Epithelial cell of proximal tubule (primary cell): Measurements from ENCODE around the gene GTF3C1. TPM values are rescaled to one million over a fixed set of nuclear protein-coding genes. Genes with fewer than 3 reads are reported as not detected.
A peak's percentile ranks its signal among the peaks of the same experiment; 100 is the strongest.
"Not testable (repeated sequence)": the region's sequence is repeated elsewhere in the genome, so short reads cannot be mapped to it uniquely, and the experiment has no call there.

Experiments
- DNase-seq: peaks from one replicate; pipeline ENCODE4 v3.0.0-alpha.2; 2011; ENCODE audit warnings: low read depth
- H3K4me3 ChIP-seq: 2 replicates; pipeline ENCODE4 v1.5.1; 2011; ENCODE audit warnings: low read depth, mild to moderate bottlenecking, low read length
- total RNA-seq: library from RNA; depleted of rRNA; stranded (reverse); fragments of >200 nt; gene quantifications from 2 replicates; pipeline ENCODE4 v1.2.3, GENCODE V29; 2015
- TF ChIP-seq, protein P1 (sequence below): conservative IDR thresholded peaks from 2 replicates; pipeline ENCODE4 v1.5.1; 2012; ENCODE audit warnings: low read depth, mild to moderate bottlenecking, low read length

GTF3C1 gene
- total RNA-seq, 1 donor from 2014 or later = 73.2 TPM

DNA sequence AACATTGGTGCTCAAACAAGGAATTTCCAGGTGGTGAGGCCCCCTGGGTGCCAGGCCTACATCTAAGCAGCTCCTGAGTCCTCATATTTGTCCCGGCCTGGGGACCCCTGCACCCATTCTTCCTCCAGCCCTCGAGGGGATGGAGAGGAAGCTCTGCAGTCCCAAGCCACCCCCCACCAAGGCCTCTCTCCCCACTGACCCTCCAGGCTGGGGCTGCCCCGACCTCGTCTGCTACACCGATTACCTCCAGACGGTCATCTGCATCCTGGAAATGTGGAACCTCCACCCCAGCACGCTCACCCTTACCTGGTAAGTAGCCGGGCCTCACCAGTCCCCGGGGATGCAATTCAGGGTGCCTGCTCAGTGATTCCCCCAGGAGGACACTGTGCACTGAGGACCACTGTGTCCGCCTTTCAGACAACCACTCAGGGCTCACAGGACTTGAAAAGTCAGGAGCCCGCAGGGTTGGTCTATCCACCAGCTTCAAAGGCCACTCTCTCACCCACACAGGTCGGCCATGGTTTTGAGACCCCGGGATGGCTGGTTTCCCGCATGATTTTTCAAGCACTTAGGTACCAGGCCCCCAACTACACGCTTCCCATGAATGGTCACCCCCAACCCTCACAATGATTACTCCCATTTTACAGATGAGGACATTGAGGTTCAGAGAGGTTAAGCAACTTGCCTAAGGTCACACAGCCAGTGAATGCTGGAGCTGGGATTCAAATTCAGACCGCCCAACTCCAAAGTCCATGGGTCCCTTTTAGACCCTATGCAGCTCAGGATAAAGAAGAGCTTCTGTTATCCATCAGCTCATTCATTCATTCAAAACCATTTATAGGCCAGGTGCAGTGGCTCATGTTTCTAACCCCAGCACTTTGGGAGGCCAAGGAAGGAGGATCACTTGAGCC is 115.3 kb downstream of the GTF3C1 start:
- H3K4me3 ChIP-seq = no peak overlapping the region
- TF ChIP-seq, protein P1, sequence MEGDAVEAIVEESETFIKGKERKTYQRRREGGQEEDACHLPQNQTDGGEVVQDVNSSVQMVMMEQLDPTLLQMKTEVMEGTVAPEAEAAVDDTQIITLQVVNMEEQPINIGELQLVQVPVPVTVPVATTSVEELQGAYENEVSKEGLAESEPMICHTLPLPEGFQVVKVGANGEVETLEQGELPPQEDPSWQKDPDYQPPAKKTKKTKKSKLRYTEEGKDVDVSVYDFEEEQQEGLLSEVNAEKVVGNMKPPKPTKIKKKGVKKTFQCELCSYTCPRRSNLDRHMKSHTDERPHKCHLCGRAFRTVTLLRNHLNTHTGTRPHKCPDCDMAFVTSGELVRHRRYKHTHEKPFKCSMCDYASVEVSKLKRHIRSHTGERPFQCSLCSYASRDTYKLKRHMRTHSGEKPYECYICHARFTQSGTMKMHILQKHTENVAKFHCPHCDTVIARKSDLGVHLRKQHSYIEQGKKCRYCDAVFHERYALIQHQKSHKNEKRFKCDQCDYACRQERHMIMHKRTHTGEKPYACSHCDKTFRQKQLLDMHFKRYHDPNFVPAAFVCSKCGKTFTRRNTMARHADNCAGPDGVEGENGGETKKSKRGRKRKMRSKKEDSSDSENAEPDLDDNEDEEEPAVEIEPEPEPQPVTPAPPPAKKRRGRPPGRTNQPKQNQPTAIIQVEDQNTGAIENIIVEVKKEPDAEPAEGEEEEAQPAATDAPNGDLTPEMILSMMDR = no peak
- no peak for DNase-seq

DNA sequence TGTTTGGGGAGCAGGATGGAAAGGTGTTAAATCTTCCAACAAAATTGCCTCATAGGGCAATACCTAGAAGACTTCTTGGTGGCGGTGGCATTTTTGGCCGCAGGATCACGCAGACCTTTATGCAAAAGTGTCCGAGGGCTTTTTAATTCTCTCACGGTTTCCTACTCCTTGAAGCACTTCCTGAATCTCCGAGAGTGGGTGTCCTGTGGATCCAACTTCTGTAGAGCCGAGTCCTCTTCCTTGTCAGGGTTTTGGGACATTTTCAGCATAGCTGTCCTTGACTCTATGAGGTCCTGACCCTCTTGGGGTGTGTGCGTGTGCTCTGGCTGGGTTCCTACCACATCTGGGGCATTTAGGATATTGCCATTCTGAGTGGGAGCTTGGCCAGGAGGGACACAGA is 116.1 kb downstream of the GTF3C1 start:
- DNase-seq = no peak
- TF ChIP-seq, protein P1 = no peak

DNA sequence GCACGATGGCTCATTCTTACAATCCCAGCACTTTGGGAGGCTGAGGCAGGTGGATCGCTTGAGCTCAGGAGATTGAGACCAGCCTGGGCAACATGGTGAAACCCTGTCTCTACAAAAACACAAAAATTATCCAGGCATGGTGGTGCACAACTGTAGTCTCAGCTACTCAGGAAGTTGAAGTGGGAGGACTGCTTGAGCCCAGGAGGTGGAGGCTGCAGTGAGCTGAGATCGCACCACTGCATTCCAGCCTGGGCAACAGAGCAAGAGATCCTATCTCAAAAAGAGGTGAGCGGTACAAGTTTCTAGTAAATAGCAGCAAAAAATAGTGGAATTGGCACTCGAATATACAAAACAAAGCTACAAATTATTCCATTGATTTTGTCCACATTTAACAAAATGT is 116.5 kb downstream of the GTF3C1 start:
- not testable (repeated sequence) for H3K4me3 ChIP-seq, DNase-seq

More for the DNA sequence above, 116.1 kb downstream of the GTF3C1 start:
- no peak overlapping the region for H3K4me3 ChIP-seq

DNA sequence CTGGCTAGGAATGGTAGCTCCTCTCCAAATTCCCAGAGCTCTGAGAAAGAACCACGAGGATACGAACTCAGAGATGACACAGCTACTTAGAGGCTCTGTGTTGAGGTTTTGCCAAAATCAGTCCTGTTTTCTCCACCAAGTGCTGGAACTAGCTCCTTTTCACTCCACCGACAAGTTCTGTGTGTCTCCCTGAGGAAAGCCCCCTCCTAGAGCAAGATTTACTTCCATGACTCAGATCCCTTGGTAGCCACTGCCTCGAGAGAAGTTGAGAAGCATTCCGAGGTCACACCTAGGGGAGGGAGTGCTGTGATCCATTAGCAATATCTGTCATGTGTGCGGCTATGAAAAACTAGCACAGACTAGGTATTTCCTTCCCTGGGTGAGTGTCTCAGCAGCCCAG is 117.2 kb downstream of the GTF3C1 start:
- no peak overlapping the region for H3K4me3 ChIP-seq
- peak; percentile 71 for DNase-seq
- TF ChIP-seq, protein P1 = no peak

DNA sequence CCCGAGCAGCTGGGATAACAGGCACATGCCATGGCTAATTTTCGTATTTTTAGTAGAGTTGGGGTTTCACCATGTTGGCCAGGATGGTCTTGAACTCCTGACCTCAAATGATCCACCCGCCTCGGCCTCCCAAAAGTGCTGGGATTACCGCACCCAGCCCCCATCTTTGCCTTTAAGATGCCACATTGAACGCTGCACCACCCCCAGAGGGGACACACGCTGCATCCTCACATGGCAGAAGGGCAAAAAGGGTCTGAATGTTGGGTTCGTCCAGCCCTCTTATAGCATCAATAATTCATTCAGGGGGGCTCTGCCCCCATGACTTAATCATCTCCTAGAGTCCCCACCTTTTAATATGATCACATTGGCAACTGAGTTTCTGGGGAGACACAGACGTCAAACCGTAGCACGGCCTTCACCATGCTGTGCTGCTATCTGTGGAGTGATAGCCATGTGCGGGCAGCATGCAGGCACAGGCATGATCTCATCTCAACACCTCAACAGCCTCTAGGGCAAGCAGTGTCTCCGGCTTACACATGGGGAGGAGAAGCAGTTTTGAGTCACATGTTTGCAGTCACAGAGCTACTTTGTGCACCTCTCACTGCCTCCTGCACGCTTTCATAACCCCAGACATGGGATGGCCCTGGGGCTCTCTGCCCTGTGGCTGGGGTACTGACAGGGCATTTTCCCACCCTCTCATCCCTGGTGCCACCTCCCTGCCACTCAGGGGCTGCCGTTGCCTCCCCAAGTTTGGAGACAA is 117.8 kb downstream of the GTF3C1 start:
- DNase-seq = no peak
- no peak overlapping the region for H3K4me3 ChIP-seq
- TF ChIP-seq, protein P1 = no peak

DNA sequence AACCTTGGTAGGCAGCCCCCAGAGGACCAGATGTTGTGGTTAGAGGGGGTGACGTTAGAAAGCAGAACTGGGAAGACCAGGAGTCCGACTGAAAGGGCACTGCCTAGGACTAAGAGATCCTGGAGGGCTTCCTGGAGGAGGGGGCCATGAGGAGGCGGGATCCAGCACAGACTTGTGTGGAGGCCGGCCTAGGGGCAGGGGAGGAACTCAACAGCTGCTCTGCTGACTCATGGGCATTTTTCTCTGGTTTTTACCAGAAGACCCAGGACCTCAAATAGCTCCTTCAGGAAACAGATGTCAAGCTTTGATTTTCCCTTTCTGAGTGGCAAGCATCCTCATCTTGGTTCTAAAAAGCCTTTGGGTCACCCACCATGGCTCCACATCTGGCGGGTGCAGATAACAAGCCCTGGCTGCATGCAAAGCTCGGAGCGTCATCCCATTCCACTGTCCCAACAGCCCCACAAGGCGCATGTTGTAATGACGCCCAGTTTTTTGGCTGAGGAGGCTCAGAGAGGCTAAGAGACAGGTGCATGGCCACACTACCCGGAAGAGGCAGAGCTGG is 118.7 kb downstream of the GTF3C1 start:
- TF ChIP-seq, protein P1 = no peak
- no peak for DNase-seq
- H3K4me3 ChIP-seq = no peak overlapping the region

DNA sequence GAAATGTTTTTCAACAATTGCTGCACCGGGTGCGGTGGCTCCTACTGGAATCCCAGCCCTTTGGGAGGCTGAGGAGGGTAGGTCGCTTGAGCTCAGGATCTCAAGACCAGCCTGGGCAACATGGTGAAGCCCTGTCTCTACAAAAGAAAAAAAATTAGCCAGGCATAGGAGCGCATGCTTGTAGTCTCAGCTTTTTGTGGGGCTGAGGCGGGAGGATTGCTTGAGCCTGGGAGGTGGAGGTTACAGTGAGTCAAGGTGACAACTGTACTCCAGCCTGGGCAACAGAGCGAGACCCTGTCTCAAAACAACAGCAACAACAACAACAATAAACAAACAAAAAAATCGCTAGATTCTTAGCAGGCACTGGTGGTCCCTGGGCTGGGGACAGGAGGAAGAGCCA is 119.2 kb downstream of the GTF3C1 start:
- TF ChIP-seq, protein P1 = no peak
- H3K4me3 ChIP-seq = no peak overlapping the region
- DNase-seq = no peak
